Stimulated activated naive CD4-positive, alpha-beta T cell (primary cell): ENCODE measurements around the gene SLC25A6.
"Not testable (repeated sequence)": the region's sequence is repeated elsewhere in the genome, so short reads cannot be mapped to it uniquely, and the experiment has no call there.

ENCODE experiments used
- DNase-seq, 6 experiments: peaks; one replicate each; lab custom pipeline; 2025; lab: John Stamatoyannopoulos, UW

Gene SLC25A6

GRCh38 chrX:1391707-1392375 lies at the start of gene SLC25A6:
Gene SLC25A6 (minus strand): TSS chrX:1392113. CDS start chrX:1392009, 104 bp downstream.
- DNase-seq: no peak

DNA sequence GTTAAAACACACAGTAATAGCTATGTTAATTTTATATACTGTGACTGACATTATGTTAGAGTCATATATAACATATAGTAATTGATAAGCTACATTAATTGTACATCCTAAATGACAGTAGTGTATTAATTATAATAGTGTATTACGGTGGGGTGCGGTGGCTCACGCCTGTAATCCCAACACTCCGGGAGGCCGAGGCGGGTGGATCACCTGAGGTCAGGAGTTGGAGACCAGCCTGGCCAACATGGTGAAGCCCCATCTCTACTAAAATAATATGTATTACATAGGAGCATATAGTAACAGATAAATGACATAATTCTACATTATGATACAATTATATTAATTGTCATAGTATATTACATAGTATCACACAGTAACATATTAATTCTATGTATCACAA lies 48.6 kb upstream of the SLC25A6 start:
- DNase-seq: no peak

GRCh38 chrX:1435241-1435895 lies 43.5 kb upstream of the SLC25A6 start:
- no peak for DNase-seq

- no peak for DNase-seq
Observed at GRCh38 chrX:1434871-1435240, 42.9 kb upstream of the SLC25A6 start.

GRCh38 chrX:1433646-1434357 lies 41.9 kb upstream of the SLC25A6 start:
- DNase-seq: no peak

DNA sequence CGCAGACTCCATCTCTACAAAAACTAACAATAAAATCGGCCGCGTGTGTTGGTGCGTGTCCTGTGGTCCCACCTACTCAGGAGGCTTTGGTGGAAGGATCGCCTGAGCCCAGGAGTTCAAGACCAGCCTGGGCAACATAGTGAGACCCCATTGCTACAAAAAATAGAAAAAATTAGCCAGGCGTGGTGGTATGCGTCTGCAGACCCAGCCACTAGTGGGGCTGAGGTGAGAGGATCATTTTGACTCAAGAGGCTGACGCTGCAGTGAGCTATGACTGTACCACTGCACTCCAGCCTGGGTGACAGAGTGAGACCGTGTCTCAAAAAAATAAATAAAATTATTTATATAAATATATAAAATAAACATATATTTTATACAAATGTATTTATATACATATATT lies 38.5 kb upstream of the SLC25A6 start:
- DNase-seq: no peak

GRCh38 chrX:1427756-1428155 lies 35.8 kb upstream of the SLC25A6 start:
- no peak for DNase-seq

GRCh38 chrX:1426321-1426720 lies 34.4 kb upstream of the SLC25A6 start:
- DNase-seq: not testable (repeated sequence)

- no peak for DNase-seq
Observed at GRCh38 chrX:1425381-1425780, 33.5 kb upstream of the SLC25A6 start.

DNA sequence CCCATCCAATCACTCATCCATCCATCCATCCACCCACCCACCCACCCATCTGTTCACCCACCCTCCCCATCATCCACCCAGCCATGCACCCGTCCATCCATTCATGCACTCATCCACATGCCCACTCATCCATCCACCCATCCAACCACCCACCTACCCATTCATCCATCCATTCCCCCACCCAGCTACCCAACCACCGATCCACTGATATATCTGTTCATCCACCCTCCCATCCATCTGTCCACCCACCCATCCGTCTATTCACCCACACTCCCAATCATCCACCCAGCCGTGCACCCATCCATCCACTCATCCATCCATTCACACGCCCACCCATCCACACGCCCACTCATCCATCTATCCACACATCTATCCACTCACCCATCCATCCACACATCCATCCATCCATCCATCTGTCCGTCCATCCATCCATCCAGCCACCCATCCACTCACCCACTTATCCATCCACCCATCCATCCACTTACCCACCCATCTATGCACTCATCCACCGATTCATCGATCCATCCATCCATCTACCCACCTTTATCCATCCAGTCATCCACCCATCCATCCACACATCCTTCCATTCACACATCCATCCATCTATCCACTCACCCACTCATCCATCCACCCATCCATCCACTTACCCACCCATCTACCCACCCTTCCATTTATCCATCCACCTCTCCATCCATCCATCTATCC lies 32.4 kb upstream of the SLC25A6 start:
- no peak for DNase-seq

- no peak for DNase-seq
Observed at GRCh38 chrX:1423215-1423614, 31.3 kb upstream of the SLC25A6 start.

GRCh38 chrX:1422135-1422465 lies 30.2 kb upstream of the SLC25A6 start:
- DNase-seq: no peak

- no peak for DNase-seq
Observed at GRCh38 chrX:1421433-1422134, 29.7 kb upstream of the SLC25A6 start.

GRCh38 chrX:1420371-1420770 lies 28.5 kb upstream of the SLC25A6 start:
- DNase-seq: no peak

DNA sequence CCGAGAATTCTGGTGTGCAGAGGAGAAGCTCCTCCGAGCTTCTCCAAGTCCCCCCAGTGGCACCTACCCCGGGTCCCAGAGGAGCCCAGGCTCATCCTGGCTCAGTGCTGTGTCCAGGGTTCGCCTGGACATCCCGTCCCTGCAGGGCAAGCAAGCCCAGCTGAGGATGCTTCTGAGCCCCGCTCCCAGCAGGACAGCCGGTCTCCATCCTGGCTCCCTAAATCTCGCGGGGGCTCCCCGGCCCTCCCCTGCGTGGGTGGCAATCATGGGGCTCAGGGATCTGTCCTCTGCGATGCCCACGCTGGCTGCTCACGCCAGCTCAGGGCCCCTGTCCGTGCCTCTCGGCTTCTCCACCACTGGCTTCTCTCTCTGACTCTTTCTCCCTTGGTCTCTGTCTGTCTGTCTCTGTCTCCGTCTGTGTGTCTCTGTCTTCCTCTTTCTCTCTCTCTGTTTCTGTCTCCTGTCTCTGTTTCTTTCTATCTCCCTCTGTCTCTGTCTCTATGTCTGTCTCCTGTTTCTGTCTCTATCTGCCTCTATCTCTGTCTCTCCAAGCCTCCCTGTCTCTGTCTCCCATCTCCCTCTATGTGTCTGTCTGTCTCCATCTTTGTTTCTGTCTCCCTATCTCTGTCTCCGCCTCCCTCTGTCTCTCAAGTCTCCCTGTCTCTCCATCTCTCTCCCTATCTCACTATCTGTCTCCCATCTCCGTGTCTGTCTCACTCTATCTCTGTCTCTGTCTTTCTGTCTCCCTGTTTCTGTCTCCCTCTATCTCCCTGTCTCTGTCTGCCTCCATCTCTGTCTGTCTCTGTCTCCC lies 27.8 kb upstream of the SLC25A6 start:
- no peak for DNase-seq

- DNase-seq: no peak
Observed at GRCh38 chrX:1418901-1419544, 27.1 kb upstream of the SLC25A6 start.

DNA sequence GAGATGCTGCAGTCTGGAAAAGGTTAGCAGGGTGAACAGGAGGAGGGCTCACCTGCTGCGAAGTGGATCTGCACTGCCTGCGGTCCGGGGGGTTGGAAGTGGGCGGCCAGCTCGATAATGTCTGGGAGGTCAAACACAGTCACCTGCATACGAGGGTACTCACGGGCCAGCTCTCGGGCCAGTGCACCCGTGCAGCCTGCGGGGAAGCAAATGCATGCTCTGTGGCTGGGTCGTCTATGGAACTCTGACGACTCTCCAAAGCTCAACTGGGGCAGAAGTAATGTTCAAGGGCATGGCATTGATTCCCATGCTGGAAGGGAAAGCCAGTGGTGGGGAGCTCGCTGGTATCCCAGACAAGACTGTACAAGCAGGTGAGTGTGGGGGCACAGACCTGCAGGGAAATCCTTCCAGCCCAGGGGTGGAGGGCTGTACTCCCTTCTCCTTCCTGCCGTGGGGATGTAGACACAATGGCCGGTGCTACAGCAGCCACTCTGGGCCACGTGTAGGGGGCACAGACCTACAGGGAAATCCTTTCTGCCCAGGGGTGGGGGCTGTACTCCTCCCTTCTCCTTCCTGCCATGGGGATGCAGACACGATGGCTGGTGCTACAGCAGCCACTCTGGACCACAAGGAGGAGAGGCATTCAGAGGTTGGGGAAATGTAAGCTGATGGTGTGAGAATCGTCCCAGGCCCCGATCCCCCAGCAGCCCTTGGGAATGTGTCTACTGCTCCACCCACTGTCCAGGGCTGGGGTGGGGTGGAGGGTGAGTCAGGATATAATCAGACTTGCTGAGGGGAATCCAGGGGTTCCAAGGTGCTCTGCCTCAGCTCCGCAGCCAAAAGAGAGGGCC lies 26.2 kb upstream of the SLC25A6 start:
- no peak for DNase-seq

DNA sequence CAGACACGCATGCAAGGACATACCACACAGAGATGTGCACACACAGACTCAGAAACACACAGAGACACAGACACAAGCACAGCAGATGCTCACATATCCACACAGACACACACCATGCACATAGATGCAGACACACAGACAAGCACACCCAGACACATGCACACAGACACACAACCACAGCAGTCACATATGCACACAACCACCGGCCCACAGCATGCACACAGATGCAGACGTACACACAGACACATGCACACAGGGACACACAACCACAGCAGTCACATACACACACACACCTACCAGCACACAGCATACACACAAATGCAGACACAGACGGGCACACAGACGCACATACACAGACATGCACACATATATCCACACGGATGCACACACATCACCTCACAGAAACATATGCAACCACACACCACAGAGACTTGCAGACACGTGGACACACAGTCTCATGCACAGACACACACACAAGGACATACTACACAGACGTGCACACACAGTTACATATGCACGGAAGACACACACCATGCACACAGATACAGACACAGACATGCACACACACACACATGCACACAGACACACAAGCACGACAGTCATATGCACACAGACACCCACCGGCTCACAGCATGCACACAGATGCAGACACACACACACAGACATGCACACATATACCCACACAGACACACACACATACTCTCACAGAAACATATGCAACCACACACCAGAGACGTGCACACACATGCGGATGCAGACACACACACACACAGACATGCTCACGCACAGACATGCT lies 25.2 kb upstream of the SLC25A6 start:
- no peak for DNase-seq

DNA sequence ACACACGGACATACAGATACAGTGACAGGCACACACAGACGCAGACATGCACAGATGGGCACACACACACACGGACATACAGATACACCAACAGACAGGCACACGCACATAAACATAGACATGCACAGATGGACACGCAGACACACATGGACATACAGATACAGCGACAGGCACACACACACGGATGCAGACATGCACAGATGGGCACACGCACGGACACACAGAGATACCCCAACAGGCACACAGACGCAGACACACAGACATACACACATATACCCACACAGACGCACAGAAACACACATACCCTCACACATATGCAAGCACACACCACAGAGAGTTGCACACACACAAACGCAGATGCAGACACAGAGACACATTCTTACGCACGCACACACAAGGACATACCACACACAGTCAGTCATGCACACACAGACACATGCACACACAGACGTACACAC lies 24.4 kb upstream of the SLC25A6 start:
- no peak for DNase-seq
